ENCODE measurements around the gene SLCO4A1.

SLCO4A1 gene

DNA sequence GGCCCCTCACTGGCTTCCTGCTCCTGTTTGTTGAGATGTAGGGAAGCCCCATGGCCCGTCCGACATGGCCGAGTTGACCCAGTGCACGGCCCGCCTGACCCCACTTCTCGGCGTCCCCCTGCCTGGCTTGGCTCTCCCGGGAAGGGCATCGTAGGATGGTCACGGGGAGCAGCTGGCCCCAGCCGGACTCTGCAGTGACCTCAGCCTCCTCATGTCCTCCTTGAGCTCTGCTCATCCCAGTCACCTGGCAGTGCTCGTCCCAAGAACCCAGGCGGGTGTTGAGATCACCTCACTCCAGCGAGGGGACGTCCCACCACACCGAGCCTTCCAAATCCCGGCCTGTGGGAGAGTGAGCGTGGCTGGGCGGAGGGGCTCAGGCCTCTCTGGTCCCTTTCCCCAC is 15.7 kb downstream of the SLCO4A1 start:
- H3K4me3 ChIP-seq (replicated peaks in 1 of 2; ENCODE audit: low read depth in 2 of 2, low read length in 2 of 2): no peak overlapping the region
- no peak for DNase-seq (ENCODE audit: low read depth in 2 of 2)
- TF ChIP-seq, protein P1, sequence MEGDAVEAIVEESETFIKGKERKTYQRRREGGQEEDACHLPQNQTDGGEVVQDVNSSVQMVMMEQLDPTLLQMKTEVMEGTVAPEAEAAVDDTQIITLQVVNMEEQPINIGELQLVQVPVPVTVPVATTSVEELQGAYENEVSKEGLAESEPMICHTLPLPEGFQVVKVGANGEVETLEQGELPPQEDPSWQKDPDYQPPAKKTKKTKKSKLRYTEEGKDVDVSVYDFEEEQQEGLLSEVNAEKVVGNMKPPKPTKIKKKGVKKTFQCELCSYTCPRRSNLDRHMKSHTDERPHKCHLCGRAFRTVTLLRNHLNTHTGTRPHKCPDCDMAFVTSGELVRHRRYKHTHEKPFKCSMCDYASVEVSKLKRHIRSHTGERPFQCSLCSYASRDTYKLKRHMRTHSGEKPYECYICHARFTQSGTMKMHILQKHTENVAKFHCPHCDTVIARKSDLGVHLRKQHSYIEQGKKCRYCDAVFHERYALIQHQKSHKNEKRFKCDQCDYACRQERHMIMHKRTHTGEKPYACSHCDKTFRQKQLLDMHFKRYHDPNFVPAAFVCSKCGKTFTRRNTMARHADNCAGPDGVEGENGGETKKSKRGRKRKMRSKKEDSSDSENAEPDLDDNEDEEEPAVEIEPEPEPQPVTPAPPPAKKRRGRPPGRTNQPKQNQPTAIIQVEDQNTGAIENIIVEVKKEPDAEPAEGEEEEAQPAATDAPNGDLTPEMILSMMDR (IDR thresholded peaks at IDR 0.05; ENCODE audit: low read depth, low read length): no peak

DNA sequence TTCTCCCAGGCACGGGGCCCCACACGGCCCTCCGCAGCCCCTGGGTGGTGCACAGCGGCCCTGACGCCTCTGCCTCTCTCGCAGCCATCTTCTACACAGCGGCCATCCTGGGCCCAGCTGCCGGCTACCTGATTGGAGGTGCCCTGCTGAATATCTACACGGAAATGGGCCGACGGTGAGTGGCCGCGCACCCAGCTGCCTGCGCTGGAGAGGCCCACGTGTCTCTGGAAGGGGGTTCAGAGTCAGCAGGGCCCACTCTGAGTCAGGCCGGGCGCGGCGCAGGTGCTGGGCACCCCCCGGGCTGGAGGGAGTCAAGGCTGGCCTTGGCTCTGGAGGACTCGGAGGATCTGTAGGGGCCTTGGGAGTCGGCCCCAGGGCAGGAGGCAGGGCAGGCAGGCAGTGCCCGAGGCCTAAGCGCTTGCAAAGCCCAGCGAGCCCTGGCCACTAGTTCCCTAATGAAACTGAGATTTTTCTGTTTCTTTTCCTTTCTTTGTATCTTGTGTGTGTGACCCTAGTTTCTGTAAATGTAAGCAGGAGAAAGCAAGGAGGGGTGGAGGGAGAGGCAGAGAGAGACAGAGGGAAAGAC is 16.4 kb downstream of the SLCO4A1 start:
- no peak for DNase-seq (ENCODE audit: low read depth in 2 of 2)
- TF ChIP-seq, protein P1 (IDR thresholded peaks at IDR 0.05; ENCODE audit: low read depth, low read length): no peak
- H3K4me3 ChIP-seq (replicated peaks in 1 of 2; ENCODE audit: low read depth in 2 of 2, low read length in 2 of 2): no peak overlapping the region

DNA sequence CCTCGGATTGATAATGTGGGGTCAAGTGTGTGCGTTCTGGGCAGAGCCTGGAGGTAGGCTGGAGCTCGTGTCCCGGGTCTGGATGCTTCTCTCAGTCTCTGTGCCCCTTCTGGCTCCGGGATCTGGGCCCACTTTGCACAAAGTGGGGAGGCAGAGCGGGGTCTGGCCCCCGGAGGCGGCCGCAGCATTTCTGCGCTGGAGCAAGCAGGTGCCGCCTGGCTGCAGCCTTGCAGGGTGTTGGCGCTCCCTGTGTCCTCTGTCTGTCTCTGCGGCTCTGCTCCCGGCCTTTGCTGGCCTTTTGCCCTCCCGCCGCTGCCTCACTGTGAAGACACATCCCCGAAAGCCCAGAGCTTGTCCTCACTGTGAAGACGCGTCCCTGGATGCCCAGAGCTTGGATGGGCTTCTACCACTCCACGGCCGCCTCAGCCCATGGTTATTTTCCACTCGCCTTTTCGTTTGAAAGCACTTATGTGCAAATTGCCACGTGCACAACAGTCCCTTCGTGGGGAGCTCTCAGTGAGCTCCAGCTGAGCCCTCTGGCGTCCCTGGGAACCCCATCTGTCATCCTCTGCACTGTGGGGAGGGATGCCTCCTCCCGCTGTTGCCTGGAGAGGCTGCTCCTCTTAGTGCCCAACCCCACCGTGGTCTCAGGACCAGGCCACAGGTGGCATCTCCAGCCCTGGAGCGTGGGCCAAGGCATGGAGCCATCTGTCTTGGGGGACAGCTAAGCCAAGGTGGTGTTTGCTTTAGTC is 17.4 kb downstream of the SLCO4A1 start:
- DNase-seq (ENCODE audit: low read depth in 2 of 2): no peak
- TF ChIP-seq, protein P1 (IDR thresholded peaks at IDR 0.05; ENCODE audit: low read depth, low read length): no peak
- H3K4me3 ChIP-seq (replicated peaks in 1 of 2; ENCODE audit: low read depth in 2 of 2, low read length in 2 of 2): no peak overlapping the region

DNA sequence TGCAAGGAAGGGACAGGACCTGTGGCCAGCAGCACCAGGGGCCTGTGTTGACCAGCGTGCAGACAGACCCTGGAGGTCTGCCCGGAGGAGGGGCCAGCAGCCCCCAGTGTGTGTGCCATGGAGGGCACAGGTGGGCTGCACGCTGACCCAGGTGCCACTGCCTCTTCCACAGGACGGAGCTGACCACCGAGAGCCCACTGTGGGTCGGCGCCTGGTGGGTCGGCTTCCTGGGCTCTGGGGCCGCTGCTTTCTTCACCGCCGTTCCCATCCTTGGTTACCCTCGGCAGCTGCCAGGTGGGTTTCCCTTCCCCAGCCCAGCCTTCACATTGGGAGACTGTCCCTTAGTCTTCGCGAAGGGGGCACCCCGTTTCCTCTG is 17.9 kb downstream of the SLCO4A1 start:
- no peak overlapping the region for H3K4me3 ChIP-seq (replicated peaks in 1 of 2; ENCODE audit: low read depth in 2 of 2, low read length in 2 of 2)
- no peak for DNase-seq (ENCODE audit: low read depth in 2 of 2)
- TF ChIP-seq, protein P1 (IDR thresholded peaks at IDR 0.05; ENCODE audit: low read depth, low read length): no peak

GRCh38 chr20:62660768-62661167 is 18.5 kb downstream of the SLCO4A1 start:
- no peak overlapping the region for H3K4me3 ChIP-seq (replicated peaks in 1 of 2; ENCODE audit: low read depth in 2 of 2, low read length in 2 of 2)
- no peak for DNase-seq (ENCODE audit: low read depth in 2 of 2)
- TF ChIP-seq, protein P1 (IDR thresholded peaks at IDR 0.05; ENCODE audit: low read depth, low read length): no peak

DNA sequence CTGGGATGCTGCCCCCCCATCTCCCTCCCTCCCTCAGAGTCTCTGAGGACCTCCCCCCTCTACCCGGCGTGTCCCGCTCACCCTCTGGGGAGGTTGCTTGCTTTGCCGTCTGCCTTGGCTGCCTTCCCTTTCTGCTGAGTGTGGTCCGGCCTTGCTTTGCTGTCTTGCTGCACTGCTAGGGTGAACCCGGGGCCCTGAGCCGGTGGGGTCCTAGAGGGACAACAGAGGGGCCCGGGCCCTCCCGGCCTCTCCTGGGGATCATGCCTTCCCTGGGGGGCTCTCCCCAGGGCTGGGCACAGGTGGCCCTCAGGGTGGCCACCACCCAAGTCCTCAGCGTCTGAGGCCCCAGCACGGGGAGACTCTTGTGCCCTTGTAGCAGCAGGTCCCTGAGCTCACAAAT is 19.3 kb downstream of the SLCO4A1 start:
- DNase-seq (ENCODE audit: low read depth in 2 of 2): no peak
- H3K4me3 ChIP-seq (replicated peaks in 1 of 2; ENCODE audit: low read depth in 2 of 2, low read length in 2 of 2): no peak overlapping the region

More for the DNA sequence above, 19.3 kb downstream of the SLCO4A1 start:
- TF ChIP-seq, protein P1 (IDR thresholded peaks at IDR 0.05; ENCODE audit: low read depth, low read length): no peak

Data from cardiac fibroblast (primary cell).